Naive thymus-derived CD8-positive, alpha-beta T cell (primary cell): ENCODE data around the gene EFCAB8. TPM values are rescaled to one million over a fixed set of nuclear protein-coding genes. Genes with fewer than 3 reads are reported as not detected.

ENCODE experiments used
- ATAC-seq, 2 donors: fragments of 150-1000 bp; cut with Tn5 transposase in 1 of 2; sonication (Bioruptor Pico), chemical (Tn5 transposase) in 1 of 2; 1 replicate in 1 of 2; 2 replicates in 1 of 2; pipeline ENCODE4 v1.10.0; 2021; ENCODE audit warnings: mild to moderate bottlenecking in 2 of 2, moderate library complexity in 2 of 2
- POLR2A ChIA-PET: fragments of 350-600 bp; sonication (Branson Sonifier 250); formaldehyde crosslinking; loops from one replicate; lab custom pipeline; 2021; ENCODE audit warnings: antibody characterized with exemption; lab: Charles Lee
- DNase-seq, 10 donors: peaks; one replicate each; pipeline versions ENCODE4 v3.0.0 to v3.0.0-alpha.2; 2020 to 2022
- H3K27ac Mint-ChIP-seq, 10 donors: one replicate each; pipeline ENCODE4 v1.8.0; 2020 to 2022; ENCODE audit warnings: mild to moderate bottlenecking in 10 of 10, mixed read lengths in 10 of 10, moderate library complexity in 4 of 10, inconsistent platforms in 1 of 10
- H3K27me3 Mint-ChIP-seq, 5 donors: one replicate each; pipeline ENCODE4 v1.8.0; 2021 to 2022; ENCODE audit warnings: mixed read lengths in 5 of 5
- H3K36me3 Mint-ChIP-seq, 3 donors: one replicate each; pipeline ENCODE4 v1.8.0; 2020 to 2022; ENCODE audit warnings: mixed read lengths in 3 of 3, mild to moderate bottlenecking in 2 of 3, inconsistent platforms in 1 of 3
- H3K4me1 Mint-ChIP-seq, 4 donors: one replicate each; pipeline ENCODE4 v1.8.0; 2021 to 2022; ENCODE audit warnings: mixed read lengths in 4 of 4
- H3K4me3 Mint-ChIP-seq, 10 donors: one replicate each; pipeline ENCODE4 v1.8.0; 2020 to 2022; ENCODE audit warnings: mild to moderate bottlenecking in 10 of 10, mixed read lengths in 10 of 10, moderate library complexity in 6 of 10, inconsistent platforms in 1 of 10
- H3K9me3 Mint-ChIP-seq, 9 donors: one replicate each; pipeline ENCODE4 v1.8.0; 2020 to 2022; ENCODE audit warnings: mixed read lengths in 9 of 9, mild to moderate bottlenecking in 3 of 9, inconsistent platforms in 1 of 9, moderate library complexity in 1 of 9
- polyA plus RNA-seq, 3 donors: library from polyadenylated mRNA; unstranded; fragments of 300-500 nt; fragmentation: Illumina TruSeq; gene quantifications; one replicate each; pipeline ENCODE4 v1.2.3, GENCODE V29; 2021
- total RNA-seq, 8 experiments: library from RNA in 2 of 8; stranded (reverse) in 2 of 8; gene quantifications; one replicate each; pipeline ENCODE4 v1.2.3 and lab custom pipeline; 2021 to 2026

Gene EFCAB8
- total RNA-seq (1 to 10 TPM; 2.2 to 2.9 TPM), polyA plus RNA-seq (not detected), total RNA-seq (lab: John Stamatoyannopoulos, UW) (0.59 to 7.2 (median 2.6) reads per million in 6 experiments)

- Mint-ChIP-seq H3K36me3 (peaks cover 0 to 49% (median 0%) of the 10 kb centered on the region in 3 donors), H3K4me1 (peaks cover 8 to 24% (median 19%) of the 10 kb centered on the region in 4 donors)
- peak in 1 of 2 donors; percentile 23 for ATAC-seq
These were observed at the start of gene EFCAB8 for GRCh38 chr20:32858701-32859372. TSS of gene EFCAB8 (plus strand) at chr20:32858923. CDS start at chr20:32863793, 4,870 bp downstream.

GRCh38 chr20:32809907-32810306, 48.8 kb upstream of the EFCAB8 start:
- H3K4me1 Mint-ChIP-seq = peaks cover 0 to 6% (median 2%) of the 10 kb centered on the region in 4 donors

More at GRCh38 chr20:32858701-32859372, at the start of gene EFCAB8:
- Mint-ChIP-seq H3K9me3 (no peaks in the 10 kb centered on the region), H3K27me3 (no peaks in the 10 kb centered on the region), H3K4me3 (no peak within 1 kb of the TSS), H3K27ac (peak within 1 kb of the TSS in 9 of 10 donors; percentile 9 to 87 (median 61))
- POLR2A ChIA-PET = interaction anchor here (0.6 kb wide), 1 partner anchor 31 kb away, joined by 7 read pairs; no protein-coding TSS in a partner anchor
- DNase-seq = no peak

GRCh38 chr20:32810941-32811340, 47.8 kb upstream of the EFCAB8 start:
- H3K4me1 Mint-ChIP-seq = peaks cover 0 to 6% (median 2%) of the 10 kb centered on the region in 4 donors
- H3K36me3 Mint-ChIP-seq = peaks cover 0 to 3% (median 0%) of the 10 kb centered on the region in 3 donors
- DNase-seq (no peak), ATAC-seq (no peak)
- no peaks in the 10 kb centered on the region for H3K9me3 Mint-ChIP-seq
- POLR2A ChIA-PET = interaction anchor here (0.8 kb wide), 1 partner anchor 16 kb away, joined by 3 read pairs; no protein-coding TSS in a partner anchor
- H3K27me3 Mint-ChIP-seq = no peaks in the 10 kb centered on the region
- no peak overlapping the region for H3K4me3 Mint-ChIP-seq
- peak overlapping the region in 1 of 10 donors; percentile 31 for H3K27ac Mint-ChIP-seq

More at GRCh38 chr20:32809907-32810306, 48.8 kb upstream of the EFCAB8 start:
- Mint-ChIP-seq H3K36me3 (peaks cover 0 to 3% (median 0%) of the 10 kb centered on the region in 3 donors), H3K9me3 (no peaks in the 10 kb centered on the region), H3K27ac (no peak overlapping the region), H3K27me3 (no peaks in the 10 kb centered on the region), H3K4me3 (no peak overlapping the region)
- DNase-seq (no peak), ATAC-seq (no peak)
- POLR2A ChIA-PET = no interaction called here

- Mint-ChIP-seq H3K27me3 (no peaks in the 10 kb centered on the region), H3K27ac (no peak overlapping the region), H3K9me3 (no peaks in the 10 kb centered on the region), H3K4me3 (no peak overlapping the region), H3K4me1 (peaks cover 0 to 6% (median 2%) of the 10 kb centered on the region in 4 donors), H3K36me3 (peaks cover 0 to 3% (median 0%) of the 10 kb centered on the region in 3 donors)
- ATAC-seq (no peak), DNase-seq (no peak)
- POLR2A ChIA-PET = no interaction called here
These were observed 46.8 kb upstream of the EFCAB8 start for GRCh38 chr20:32811886-32812285.

- POLR2A ChIA-PET = interaction anchor here (0.6 to 2.9 kb wide), 17 partner anchors 10 to 1292 kb away, joined by 3 to 20 read pairs (median 4); partner anchors contain the start of genes DNMT3B and EIF2S2
- H3K27me3 Mint-ChIP-seq = no peaks in the 10 kb centered on the region
- DNase-seq (peak; percentile 74 to 97 (median 90)), ATAC-seq (peak; percentile 76 to 77)
- no peaks in the 10 kb centered on the region for H3K9me3 Mint-ChIP-seq
- peaks cover 24 to 53% (median 48%) of the 10 kb centered on the region in 4 donors for H3K4me1 Mint-ChIP-seq
- H3K4me3 Mint-ChIP-seq = peak overlapping the region; percentile 88 to 98 (median 94)
- peaks cover 0 to 11% (median 0%) of the 10 kb centered on the region in 3 donors for H3K36me3 Mint-ChIP-seq
- H3K27ac Mint-ChIP-seq = peak overlapping the region; percentile 87 to 99 (median 96)
These were observed 38.6 kb upstream of the EFCAB8 start for GRCh38 chr20:32819992-32820697.

- H3K36me3 Mint-ChIP-seq = peaks cover 0 to 17% (median 0%) of the 10 kb centered on the region in 3 donors
- H3K4me3 Mint-ChIP-seq = peak overlapping the region; percentile 88 to 98 (median 94)
- peaks cover 24 to 57% (median 50%) of the 10 kb centered on the region in 4 donors for H3K4me1 Mint-ChIP-seq
- DNase-seq = no peak
- no peaks in the 10 kb centered on the region for H3K27me3 Mint-ChIP-seq
- H3K27ac Mint-ChIP-seq = peak overlapping the region; percentile 87 to 99 (median 96)
- POLR2A ChIA-PET = interaction anchor here (0.6 to 2.9 kb wide), 13 partner anchors 9 to 1291 kb away, joined by 3 to 20 read pairs (median 5); partner anchors contain the start of genes DNMT3B and EIF2S2
- no peak for ATAC-seq
- H3K9me3 Mint-ChIP-seq = no peaks in the 10 kb centered on the region
These were observed 37.9 kb upstream of the EFCAB8 start for GRCh38 chr20:32820698-32821377.

- H3K36me3 Mint-ChIP-seq = peaks cover 0 to 30% (median under 1%) of the 10 kb centered on the region in 3 donors
- peak overlapping the region in 9 of 10 donors; percentile 15 to 99 (median 96) for H3K27ac Mint-ChIP-seq
- no peaks in the 10 kb centered on the region for H3K9me3 Mint-ChIP-seq
- H3K27me3 Mint-ChIP-seq = no peaks in the 10 kb centered on the region
- POLR2A ChIA-PET = interaction anchor here (1.1 to 2.9 kb wide), 3 partner anchors 15 to 85 kb away, joined by 4 to 10 read pairs (median 5); no protein-coding TSS in a partner anchor
- H3K4me3 Mint-ChIP-seq = peak overlapping the region in 9 of 10 donors; percentile 29 to 98 (median 94)
- H3K4me1 Mint-ChIP-seq = peaks cover 26 to 63% (median 53%) of the 10 kb centered on the region in 4 donors
- ATAC-seq (no peak), DNase-seq (no peak)
These were observed 36.5 kb upstream of the EFCAB8 start for GRCh38 chr20:32822225-32822624.

GRCh38 chr20:32823078-32823477, 35.6 kb upstream of the EFCAB8 start:
- Mint-ChIP-seq H3K4me1 (peaks cover 29 to 71% (median 57%) of the 10 kb centered on the region in 4 donors), H3K36me3 (peaks cover 0 to 39% (median 3%) of the 10 kb centered on the region in 3 donors), H3K27ac (peak overlapping the region; percentile 32 to 98 (median 86)), H3K27me3 (no peaks in the 10 kb centered on the region), H3K9me3 (no peaks in the 10 kb centered on the region), H3K4me3 (peak overlapping the region in 9 of 10 donors; percentile 30 to 95 (median 60))
- ATAC-seq (no peak), DNase-seq (no peak)
- POLR2A ChIA-PET = interaction anchor here (0.6 to 1.5 kb wide), 3 partner anchors 10 to 14 kb away, joined by 3 to 4 read pairs (median 4); no protein-coding TSS in a partner anchor

- no peak for ATAC-seq
- peak overlapping the region; percentile 0 to 98 (median 88) for H3K27ac Mint-ChIP-seq
- H3K36me3 Mint-ChIP-seq = peaks cover 0 to 48% (median 6%) of the 10 kb centered on the region in 3 donors
- H3K4me1 Mint-ChIP-seq = peaks cover 31 to 77% (median 63%) of the 10 kb centered on the region in 4 donors
- H3K27me3 Mint-ChIP-seq = no peaks in the 10 kb centered on the region
- DNase-seq = no peak
- no peaks in the 10 kb centered on the region for H3K9me3 Mint-ChIP-seq
- H3K4me3 Mint-ChIP-seq = peak overlapping the region in 8 of 10 donors; percentile 5 to 91 (median 56)
- POLR2A ChIA-PET = interaction anchor here (0.6 to 0.8 kb wide), 2 partner anchors 8 to 11 kb away, joined by 4 to 7 read pairs; no protein-coding TSS in a partner anchor
These were observed 34.8 kb upstream of the EFCAB8 start for GRCh38 chr20:32823737-32824588.

- peak overlapping the region in 5 of 10 donors; percentile 1 to 45 (median 31) for H3K4me3 Mint-ChIP-seq
- POLR2A ChIA-PET = interaction anchor here (0.6 kb wide), 2 partner anchors 34 to 151 kb away, joined by 4 to 5 read pairs; no protein-coding TSS in a partner anchor
These were observed 30.6 kb upstream of the EFCAB8 start for GRCh38 chr20:32828029-32828680.

More at GRCh38 chr20:32828029-32828680, 30.6 kb upstream of the EFCAB8 start:
- no peak for ATAC-seq
- Mint-ChIP-seq H3K27ac (peak overlapping the region in 9 of 10 donors; percentile 1 to 85 (median 67)), H3K36me3 (peaks cover 5 to 82% (median 12%) of the 10 kb centered on the region in 3 donors), H3K9me3 (no peaks in the 10 kb centered on the region), H3K27me3 (no peaks in the 10 kb centered on the region), H3K4me1 (peaks cover 33 to 84% (median 67%) of the 10 kb centered on the region in 4 donors)
- no peak for DNase-seq
